Neural cell (in vitro differentiated cells): ENCODE results near the gene CRTAP. TPM values are rescaled to one million over a fixed set of nuclear protein-coding genes. Genes with fewer than 3 reads are reported as not detected.

ENCODE experiments used
- H2AFZ ChIP-seq: fragments of 200-600, 300-800 bp; sonication (generic), shearing (Covaris generic); 2 replicates; pipeline ENCODE4 v1.6.0; 2014; ENCODE audit warnings: low read depth, mild to moderate bottlenecking, antibody characterized with exemption, low read length, moderate library complexity
- H3F3A ChIP-seq: fragments of 200-600 bp; shearing (Covaris generic); 2 replicates; pipeline ENCODE4 v1.6.1; 2016; ENCODE audit warnings: mild to moderate bottlenecking, moderate library complexity, mixed read lengths, antibody characterized with exemption, low read length; ENCODE audit not compliant: insufficient read depth, poor library complexity, severe bottlenecking
- H3K27ac ChIP-seq: fragments of 200-600, 300-800 bp; sonication (generic), shearing (Covaris generic); 2 replicates; pipeline ENCODE4 v1.5.1; 2014; ENCODE audit warnings: mild to moderate bottlenecking, low read length, moderate library complexity
- H3K27me3 ChIP-seq: fragments of 300-800, 200-600 bp; sonication (generic), shearing (Covaris generic); 2 replicates; pipeline ENCODE4 v1.6.0; 2014; ENCODE audit warnings: mild to moderate bottlenecking, low read depth, low read length, moderate library complexity; ENCODE audit not compliant: insufficient read depth
- H3K36me3 ChIP-seq: fragments of 300-800, 200-600 bp; sonication (generic), shearing (Covaris generic); 2 replicates; pipeline ENCODE4 v1.5.1; 2014; ENCODE audit warnings: mild to moderate bottlenecking, antibody characterized with exemption, low read length, moderate library complexity; ENCODE audit not compliant: insufficient read depth
- H3K4me2 ChIP-seq: fragments of 300-800, 200-600 bp; sonication (generic), shearing (Covaris generic); 2 replicates; pipeline ENCODE4 v1.6.0; 2014; ENCODE audit warnings: mild to moderate bottlenecking, low read length
- H3K4me3 ChIP-seq: fragments of 300-800, 200-600 bp; sonication (generic), shearing (Covaris generic); 2 replicates; pipeline ENCODE4 v1.5.1; 2014; ENCODE audit warnings: mild to moderate bottlenecking, low read length, moderate library complexity
- H3K79me2 ChIP-seq: fragments of 200-600 bp; shearing (Covaris generic); replicated peaks from 2 replicates; pipeline ENCODE4 v1.6.0; 2014; ENCODE audit warnings: mild to moderate bottlenecking, low read length, moderate library complexity; ENCODE audit not compliant: insufficient read depth
- H3K9ac ChIP-seq: fragments of 300-800, 200-600 bp; sonication (generic), shearing (Covaris generic); 2 replicates; pipeline ENCODE4 v1.6.1; 2016; ENCODE audit warnings: mild to moderate bottlenecking, low read length, mixed read lengths
- H3K9me2 ChIP-seq: fragments of 200-600 bp; shearing (Covaris generic); 2 replicates; pipeline ENCODE4 v1.6.1; 2016; ENCODE audit warnings: mild to moderate bottlenecking, low read length, mixed read lengths; ENCODE audit not compliant: insufficient read depth
- H3K9me3 ChIP-seq: fragments of 200-600, 300-800 bp; sonication (generic), shearing (Covaris generic); 2 replicates; pipeline ENCODE4 v1.6.1; 2016; ENCODE audit warnings: mild to moderate bottlenecking, mixed run types, low read length, moderate library complexity, mixed read lengths
- H4K20me1 ChIP-seq: fragments of 200-600 bp; shearing (Covaris generic); 2 replicates; pipeline ENCODE4 v1.6.1; 2016; ENCODE audit warnings: mild to moderate bottlenecking, mixed run types; ENCODE audit not compliant: insufficient read depth
- CTCF ChIP-seq: fragments of 450-650 bp; IDR thresholded peaks from 2 replicates; pipeline ENCODE4 v1.5.1; 2014; ENCODE audit warnings: antibody characterized with exemption, mild to moderate bottlenecking, moderate library complexity; ENCODE audit not compliant: poor library complexity, severe bottlenecking
- EP300 ChIP-seq: fragments of 450-650 bp; conservative IDR thresholded peaks from 2 replicates; pipeline ENCODE4 v1.6.1; 2014; ENCODE audit warnings: antibody characterized with exemption, mild to moderate bottlenecking, moderate library complexity; ENCODE audit not compliant: poor library complexity, severe bottlenecking
- EZH2 ChIP-seq: fragments of 200-600, 300-800 bp; shearing (Covaris generic), sonication (generic); IDR thresholded peaks from 2 replicates; pipeline ENCODE4 v1.6.1; 2014; ENCODE audit warnings: antibody characterized with exemption, low read length, borderline replicate concordance, mild to moderate bottlenecking; ENCODE audit not compliant: insufficient read depth, poor library complexity, severe bottlenecking
- MXI1 ChIP-seq: fragments of 450-650 bp; conservative IDR thresholded peaks from 2 replicates; pipeline ENCODE4 v1.6.1; 2014; ENCODE audit warnings: antibody characterized with exemption, mild to moderate bottlenecking; ENCODE audit not compliant: poor library complexity, severe bottlenecking
- POLR2AphosphoS5 ChIP-seq: IDR thresholded peaks from 2 replicates; pipeline ENCODE4 v1.6.1; 2012
- RAD21 ChIP-seq: fragments of 450-650 bp; conservative IDR thresholded peaks from 2 replicates; pipeline ENCODE4 v1.6.1; 2014; ENCODE audit warnings: antibody characterized with exemption, mild to moderate bottlenecking, moderate library complexity
- REST ChIP-seq: IDR thresholded peaks from 2 replicates; pipeline ENCODE4 v1.6.1; 2012; ENCODE audit warnings: borderline replicate concordance
- SMC3 ChIP-seq: fragments of 450-650 bp; conservative IDR thresholded peaks from 2 replicates; pipeline ENCODE4 v1.6.1; 2014; ENCODE audit warnings: antibody characterized with exemption, mild to moderate bottlenecking, moderate library complexity; ENCODE audit not compliant: poor library complexity
- TAF1 ChIP-seq: IDR thresholded peaks from 2 replicates; pipeline ENCODE4 v1.6.1; 2012; ENCODE audit warnings: low read depth
- polyA plus RNA-seq: library from polyadenylated mRNA; depleted of rRNA; stranded (reverse); fragments of >200 nt; gene quantifications from 2 replicates; pipeline ENCODE4 v1.2.3, GENCODE V29; 2014

The CRTAP gene
- polyA plus RNA-seq, 1 donor from 2014 or later: 7.1 TPM

GRCh38 chr3:33075995-33076394 lies 37.8 kb upstream of the CRTAP start:
- TF ChIP-seq CTCF: no peak
- no peak for TF ChIP-seq EZH2
- no peak for TF ChIP-seq MXI1
- no peak for TF ChIP-seq TAF1
- no peak for TF ChIP-seq RAD21
- no peak for TF ChIP-seq SMC3
- no peak for TF ChIP-seq POLR2AphosphoS5
- TF ChIP-seq EP300: no peak
- TF ChIP-seq REST: no peak
- Histone ChIP-seq H3K27me3 (no peaks in the 10 kb centered on the region), H3K79me2 (no peaks in the 10 kb centered on the region), H3K9me2 (no peaks in the 10 kb centered on the region), H4K20me1 (no peaks in the 10 kb centered on the region), H3F3A (no peaks in the 10 kb centered on the region), H3K27ac (no peak overlapping the region), H3K4me2 (no peak overlapping the region), H3K4me3 (no peak overlapping the region), H2AFZ (no peak overlapping the region), H3K9me3 (no peaks in the 10 kb centered on the region), H3K36me3 (no peaks in the 10 kb centered on the region), H3K9ac (no peak overlapping the region)

GRCh38 chr3:33076952-33077351 lies 36.9 kb upstream of the CRTAP start:
- Histone ChIP-seq H3K4me2 (no peak overlapping the region), H3K9ac (no peak overlapping the region), H3F3A (no peaks in the 10 kb centered on the region), H3K4me3 (no peak overlapping the region), H3K27me3 (no peaks in the 10 kb centered on the region), H3K36me3 (no peaks in the 10 kb centered on the region), H3K9me3 (no peaks in the 10 kb centered on the region), H3K79me2 (no peaks in the 10 kb centered on the region), H3K9me2 (no peaks in the 10 kb centered on the region), H3K27ac (no peak overlapping the region), H2AFZ (no peak overlapping the region), H4K20me1 (no peaks in the 10 kb centered on the region)
- TF ChIP-seq SMC3: no peak
- no peak for TF ChIP-seq CTCF
- no peak for TF ChIP-seq EP300
- TF ChIP-seq REST: no peak
- TF ChIP-seq TAF1: no peak
